Measurements from ENCODE around the gene FMR1NB. TPM values are rescaled to one million over a fixed set of nuclear protein-coding genes. Genes with fewer than 3 reads are reported as not detected.

Gene FMR1NB
- total RNA-seq, 2 donors from 2014 or later: not detected

- 81% methylated on average over 1 of the region's 1 CpG; no CpG with 5 or more reads in 1 of the 2 experiments for WGBS, 2 experiments (ENCODE audit: insufficient coverage in 1 of 2, insufficient read length in 1 of 2)
- no peaks in the 10 kb centered on the region for H3K27me3 Mint-ChIP-seq (ENCODE audit: insufficient read depth)
- H3K27ac ChIP-seq (ENCODE audit: low read depth, low read length): no peak overlapping the region
These were observed 55.9 kb downstream of the FMR1NB start for GRCh38 chrX:148037020-148037419.

DNA sequence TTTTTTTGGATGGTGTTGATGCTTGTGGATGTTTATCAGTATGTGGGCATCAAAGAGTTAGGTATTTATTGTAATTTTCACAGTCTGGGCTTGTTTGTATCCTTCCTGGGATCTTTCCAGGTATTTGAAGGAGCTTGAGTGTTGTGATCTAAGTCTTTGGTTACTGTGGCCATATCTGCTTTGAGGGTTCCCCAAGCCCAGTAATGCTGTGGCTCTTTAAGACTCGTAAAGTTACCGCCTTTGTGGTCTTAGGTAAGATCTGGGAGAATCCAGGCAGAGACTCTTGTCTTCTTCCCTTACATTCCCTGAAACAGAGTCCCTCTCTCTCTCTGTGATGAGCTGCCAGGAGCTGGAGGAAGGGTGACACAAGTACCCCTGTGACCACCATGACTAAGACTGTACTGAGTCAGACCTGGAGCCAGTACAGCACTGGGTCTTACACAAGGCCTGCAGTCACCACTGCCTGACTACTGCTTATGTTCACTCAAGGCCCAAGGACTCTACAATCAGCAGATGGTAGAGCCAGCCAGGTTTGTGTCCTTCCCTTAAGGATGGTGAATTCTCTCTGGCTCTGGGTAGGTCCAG, 62.2 kb downstream of the FMR1NB start:
- no peaks in the 10 kb centered on the region for H3K36me3 ChIP-seq (ENCODE audit: control insufficient read depth, insufficient read depth, low read length)
- WGBS, 2 experiments (ENCODE audit: insufficient coverage in 1 of 2, insufficient read length in 1 of 2): 88% methylated on average over 2 of the region's 2 CpGs; no CpG with 5 or more reads in 1 of the 2 experiments
- Mint-ChIP-seq H3K4me3 (no peak overlapping the region), H3K4me1 (no peaks in the 10 kb centered on the region), H3K9me3 (peaks cover 39% of the 10 kb centered on the region), H3K27me3 (ENCODE audit: insufficient read depth) (no peaks in the 10 kb centered on the region), H3K27ac (no peak overlapping the region), H3K36me3 (ENCODE audit: low read depth) (no peaks in the 10 kb centered on the region)
- no peaks in the 10 kb centered on the region for H3K4me1 ChIP-seq (ENCODE audit: control insufficient read depth, insufficient read depth, low read length)
- no peak overlapping the region for H3K4me3 ChIP-seq (ENCODE audit: low read length)
- H3K9me3 ChIP-seq (ENCODE audit: control insufficient read depth, low read length): no peaks in the 10 kb centered on the region
- no peak overlapping the region for H3K9ac ChIP-seq (ENCODE audit: extremely low read depth, low read length, poor library complexity, severe bottlenecking)
- H3K27ac ChIP-seq (ENCODE audit: low read depth, low read length): no peak overlapping the region
- no peak for DNase-seq
- no peak for TF ChIP-seq CTCF (conservative IDR thresholded peaks at IDR 0.05)
- no peaks in the 10 kb centered on the region for H3K27me3 ChIP-seq (ENCODE audit: control insufficient read depth, insufficient read depth, low read length, poor library complexity, severe bottlenecking)

More at GRCh38 chrX:148037020-148037419, 55.9 kb downstream of the FMR1NB start:
- H3K4me1 ChIP-seq (ENCODE audit: control insufficient read depth, insufficient read depth, low read length): no peaks in the 10 kb centered on the region
- Mint-ChIP-seq H3K9me3 (peaks cover 18% of the 10 kb centered on the region), H3K4me3 (no peak overlapping the region), H3K4me1 (no peaks in the 10 kb centered on the region), H3K36me3 (ENCODE audit: low read depth) (no peaks in the 10 kb centered on the region), H3K27ac (no peak overlapping the region)
- no peak for DNase-seq
- H3K36me3 ChIP-seq (ENCODE audit: control insufficient read depth, insufficient read depth, low read length): no peaks in the 10 kb centered on the region
- no peaks in the 10 kb centered on the region for H3K9me3 ChIP-seq (ENCODE audit: control insufficient read depth, low read length)
- TF ChIP-seq CTCF (conservative IDR thresholded peaks at IDR 0.05): no peak
- no peak overlapping the region for H3K4me3 ChIP-seq (ENCODE audit: low read length)
- no peak overlapping the region for H3K9ac ChIP-seq (ENCODE audit: extremely low read depth, low read length, poor library complexity, severe bottlenecking)
- H3K27me3 ChIP-seq (ENCODE audit: control insufficient read depth, insufficient read depth, low read length, poor library complexity, severe bottlenecking): no peaks in the 10 kb centered on the region

- Histone ChIP-seq H3K27me3 (ENCODE audit: control insufficient read depth, insufficient read depth, low read length, poor library complexity, severe bottlenecking) (no peaks in the 10 kb centered on the region), H3K9ac (ENCODE audit: extremely low read depth, low read length, poor library complexity, severe bottlenecking) (no peak overlapping the region), H3K9me3 (ENCODE audit: control insufficient read depth, low read length) (no peaks in the 10 kb centered on the region), H3K4me3 (ENCODE audit: low read length) (no peak overlapping the region), H3K4me1 (ENCODE audit: control insufficient read depth, insufficient read depth, low read length) (no peaks in the 10 kb centered on the region), H3K27ac (ENCODE audit: low read depth, low read length) (no peak overlapping the region), H3K36me3 (ENCODE audit: control insufficient read depth, insufficient read depth, low read length) (no peaks in the 10 kb centered on the region)
- no peak for TF ChIP-seq CTCF (conservative IDR thresholded peaks at IDR 0.05)
- 93 to 100% methylated on average over 1 to 4 of the region's 4 CpGs for WGBS, 2 experiments (ENCODE audit: insufficient coverage in 1 of 2, insufficient read length in 1 of 2)
- Mint-ChIP-seq H3K27ac (no peak overlapping the region), H3K27me3 (ENCODE audit: insufficient read depth) (no peaks in the 10 kb centered on the region), H3K4me1 (no peaks in the 10 kb centered on the region), H3K9me3 (peaks cover 31% of the 10 kb centered on the region), H3K4me3 (no peak overlapping the region), H3K36me3 (ENCODE audit: low read depth) (no peaks in the 10 kb centered on the region)
- DNase-seq: no peak
These were observed 66.1 kb downstream of the FMR1NB start for GRCh38 chrX:148047200-148047599.
